Psoas muscle (tissue), 8 donors: ENCODE measurements around the gene PHF23. TPM values are rescaled to one million over a fixed set of nuclear protein-coding genes. Genes with fewer than 3 reads are reported as not detected.

Experiments
- ATAC-seq, 4 donors: fragments of 200-7000 bp; cut with Tn5 transposase; one replicate each; pipeline ENCODE4 v1.9.1; 2020; ENCODE audit warnings: moderate library complexity in 3 of 4, mild to moderate bottlenecking in 2 of 4
- DNase-seq, 2 donors: peaks; one replicate each; pipeline ENCODE4 v3.0.0-alpha.2; 2020
- H3K27ac ChIP-seq: fragments of 200-600 bp; one replicate; pipeline ENCODE4 v1.8.0; 2022
- H3K27me3 ChIP-seq, 3 donors: fragments of 200-600 bp in 1 of 3; one replicate each; pipeline versions ENCODE4 v1.6.1 to v1.8.0; 2013 to 2022; ENCODE audit warnings: low read length in 2 of 3, mild to moderate bottlenecking in 2 of 3, moderate library complexity in 1 of 3; ENCODE audit not compliant: insufficient read depth in 3 of 3
- H3K36me3 ChIP-seq, 2 donors: fragments of 200-600 bp in 1 of 2; one replicate each; pipeline versions ENCODE4 v1.6.1 to v1.8.0; 2013 to 2022; ENCODE audit warnings: low read depth in 1 of 2, mild to moderate bottlenecking in 1 of 2, moderate library complexity in 1 of 2; ENCODE audit not compliant: insufficient read depth in 1 of 2
- H3K4me1 ChIP-seq: fragments of 200-600 bp; one replicate; pipeline ENCODE4 v1.8.0; 2022
- H3K4me3 ChIP-seq: fragments of 200-600 bp; one replicate; pipeline ENCODE4 v1.8.0; 2022; ENCODE audit warnings: mild to moderate bottlenecking
- H3K9me3 ChIP-seq: fragments of 200-600 bp; one replicate; pipeline ENCODE4 v1.8.0; 2022
- CTCF ChIP-seq: fragments of 200-600 bp; IDR thresholded peaks from one replicate; pipeline ENCODE4 v1.8.0; 2022; ENCODE audit warnings: antibody characterized with exemption
- WGBS, 3 donors: extraction: QIAGEN DNeasy Blood & Tissue Kit; methylation state at CpG; one replicate each; pipeline versions ENCODE4 v1.1.6 to v1.1.7; 2013; 5-methylcytosine and 5-hydroxymethylcytosine counted together
- intact Hi-C, 2 donors: fragments of 100-400 bp; cut with DNase I; formaldehyde crosslinking; loops; one replicate each; pipeline versions ENCODE4 v1.11.0 to v1.14.2; 2022
- polyA plus RNA-seq, 3 donors: library from polyadenylated mRNA; stranded (reverse); fragments of 200-250 nt; gene quantifications; one replicate each; pipeline ENCODE4 v1.2.3, GENCODE V29; 2013
- total RNA-seq, 4 donors: library from RNA; stranded (reverse); fragmentation: NEBNext Ultra II Directional in 2 of 4; extraction: Animal tissue kit (Norgen Biotek cat#: 25700) in 2 of 4; gene quantifications; one replicate each; pipeline versions ENCODE4 v1.2.1 to v1.2.4, GENCODE V29; 2021 to 2023
- donor health status: healthy with polysubstance abuse.
- donor health status: DM: no; HTN: no; CAD: no; lungs with moderate emphysema.
- donor health status: Bipolar disorder and iron deficiency.
- donor health status: healthy.
- donor health status: DM: yes; HTN: yes; CAD: no.
- donor health status: DM: no; HTN: no; CAD: no.
- donor health status: DM: no; HTN: no; CAD: no.
- donor health status: DM: yes; HTN: yes; CAD: no.

The PHF23 gene
- total and polyA plus RNA-seq, 7 donors: 20.9 to 43.3 (median 28.2) TPM

- DNase-seq (no peak), ATAC-seq (no peak)
- no peak overlapping the region for H3K4me3 ChIP-seq
- peaks cover 0 to 23% (median 3%) of the 10 kb centered on the region in 3 donors for H3K27me3 ChIP-seq
- H3K9me3 ChIP-seq: no peaks in the 10 kb centered on the region
- TF ChIP-seq CTCF: no peak
- intact Hi-C loops: no loop called here
- peaks cover 0 to 6% of the 10 kb centered on the region in 2 donors for H3K36me3 ChIP-seq
- peaks cover 7% of the 10 kb centered on the region for H3K4me1 ChIP-seq
- H3K27ac ChIP-seq: no peak overlapping the region
- 82 to 86% (median 82%) methylated on average over 17 to 24 of the region's 24 CpGs for WGBS, 3 donors
Observed at GRCh38 chr17:7207120-7208001, 31.9 kb downstream of the PHF23 start.

- intact Hi-C loops: no loop called here
- 29 to 38% (median 37%) methylated on average over 14 to 15 of the region's 15 CpGs for WGBS, 3 donors
- TF ChIP-seq CTCF: no peak
- Histone ChIP-seq H3K36me3 (peaks cover 0 to 10% of the 10 kb centered on the region in 2 donors), H3K9me3 (no peaks in the 10 kb centered on the region), H3K27me3 (peaks cover 0 to 16% (median 1%) of the 10 kb centered on the region in 3 donors), H3K27ac (no peak overlapping the region), H3K4me1 (peaks cover 7% of the 10 kb centered on the region), H3K4me3 (peak overlapping the region; percentile 65)
- DNase-seq (peak in 1 of 2 donors; percentile 9), ATAC-seq (no peak)
Observed at GRCh38 chr17:7205561-7205960, 33.7 kb downstream of the PHF23 start.

GRCh38 chr17:7204828-7205461 lies 34.3 kb downstream of the PHF23 start:
- peak overlapping the region; percentile 65 for H3K4me3 ChIP-seq
- WGBS, 3 donors: 2 to 7% (median 3%) methylated on average over 34 of the region's 34 CpGs
- TF ChIP-seq CTCF: no peak
- peak overlapping the region; percentile 30 for H3K27ac ChIP-seq
- no peaks in the 10 kb centered on the region for H3K9me3 ChIP-seq
- intact Hi-C loops: no loop called here
- peaks cover 0 to 10% of the 10 kb centered on the region in 2 donors for H3K36me3 ChIP-seq
- H3K27me3 ChIP-seq: peaks cover 0 to 16% (median 1%) of the 10 kb centered on the region in 3 donors
- H3K4me1 ChIP-seq: peaks cover 7% of the 10 kb centered on the region
- DNase-seq (peak; percentile 82 to 90), ATAC-seq (peak; percentile 61 to 83 (median 70))

GRCh38 chr17:7204336-7204735 lies 34.9 kb downstream of the PHF23 start:
- peak in 1 of 4 donors; percentile 15 for ATAC-seq
- DNase-seq: no peak
- H3K4me3 ChIP-seq: peak overlapping the region; percentile 65
- intact Hi-C loops: no loop called here
- peaks cover 7% of the 10 kb centered on the region for H3K4me1 ChIP-seq
- peaks cover 0 to 16% (median 1%) of the 10 kb centered on the region in 3 donors for H3K27me3 ChIP-seq
- peaks cover 0 to 10% of the 10 kb centered on the region in 2 donors for H3K36me3 ChIP-seq
- WGBS, 3 donors: 69 to 75% (median 72%) methylated on average over 15 of the region's 15 CpGs
- H3K9me3 ChIP-seq: no peaks in the 10 kb centered on the region
- H3K27ac ChIP-seq: no peak overlapping the region
- no peak for TF ChIP-seq CTCF
